K562 (cell line): Measurements from ENCODE around the gene CELA3A. TPM values are rescaled to one million over a fixed set of nuclear protein-coding genes. Genes with fewer than 3 reads are reported as not detected.

Experiments used
- ARID1B ChIP-seq: fragments of 450-650 bp; IDR thresholded peaks from 2 replicates; pipeline ENCODE4 v1.6.1; 2016; ENCODE audit warnings: antibody characterized with exemption, mild to moderate bottlenecking, inconsistent platforms
- MIER1 ChIP-seq: fragments of 450-650 bp; IDR thresholded peaks from 2 replicates; pipeline ENCODE4 v1.6.1; 2016; ENCODE audit warnings: antibody characterized with exemption, mild to moderate bottlenecking, low read depth
- POU5F1 ChIP-seq: fragments of 150-350 bp; IDR thresholded peaks from 2 replicates; pipeline ENCODE4 v1.6.1; 2014; ENCODE audit warnings: borderline replicate concordance, low read length, low read depth, mild to moderate bottlenecking; ENCODE audit not compliant: partially characterized antibody
- RBM34 ChIP-seq: fragments of 200-400 bp; formaldehyde crosslinking; IDR thresholded peaks from 2 replicates; pipeline ENCODE4 v1.6.1; 2018; ENCODE audit warnings: low read length, borderline replicate concordance; ENCODE audit not compliant: insufficient read depth
- SETDB1 ChIP-seq: IDR thresholded peaks from one replicate; pipeline ENCODE4 v1.6.1; 2012; ENCODE audit warnings: low read length, control low read depth, inconsistent platforms
- SOX6 ChIP-seq: fragments of 450-650 bp; IDR thresholded peaks from 2 replicates; pipeline ENCODE4 v1.6.1; 2014; ENCODE audit warnings: mild to moderate bottlenecking
- SPI1 ChIP-seq: IDR thresholded peaks from 2 replicates; pipeline ENCODE4 v1.6.1; 2011; ENCODE audit warnings: low read depth, low read length, control low read depth, borderline replicate concordance
- ZBTB40 ChIP-seq, 2 experiments: fragments of 450-650 bp in 1 of 2; sonication (generic) in 1 of 2; formaldehyde crosslinking in 1 of 2; IDR thresholded peaks; 2 replicates each; pipeline versions ENCODE4 v1.7.1 to v1.9.0; 2016 to 2022; ENCODE audit warnings: inconsistent platforms in 1 of 2, mild to moderate bottlenecking in 1 of 2, missing genetic modification reagents in 1 of 2
- polyA plus RNA-seq, 8 experiments: library from polyadenylated mRNA; depleted of rRNA in 4 of 8; stranded (reverse) in 5 of 8; unstranded in 3 of 8; fragments of >200 nt; fragmentation: Nextera tagmentation in 2 of 8; fragmentation: Illumina TruSeq in 1 of 8; extraction: Ambion mirVana in 2 of 8; extraction: Trizol in 1 of 8; gene quantifications; 2 replicates each; pipeline versions ENCODE4 v1.2.1 to v1.2.3, GENCODE V29; 2011 to 2014; ENCODE audit warnings: inconsistent platforms in 1 of 8, missing spikeins in 1 of 8
- total RNA-seq, 7 experiments: library from RNA; depleted of rRNA in 6 of 7; stranded (reverse); fragments of >200 nt in 6 of 7; fragmentation: Illumina TruSeq in 2 of 7; extraction: Trizol in 2 of 7; gene quantifications; 2 replicates each; pipeline versions ENCODE4 v1.2.1 to v1.2.3, GENCODE V29; 2011 to 2021; ENCODE audit warnings: low replicate concordance in 1 of 7
- TF ChIP-seq, protein P1 (sequence below), 2 experiments: fragments of 450-650 bp; IDR thresholded peaks; 2 replicates each; pipeline ENCODE4 v1.6.1; 2016; ENCODE audit warnings: mild to moderate bottlenecking in 2 of 2, borderline replicate concordance in 1 of 2, low read depth in 1 of 2, moderate library complexity in 1 of 2

CELA3A gene
- total and polyA plus RNA-seq, 9 of the 15 experiments (the other 6 are each of a cell fraction or from before 2014, with no cell fraction given), result 5.4 TPM; not detected in 8

DNA sequence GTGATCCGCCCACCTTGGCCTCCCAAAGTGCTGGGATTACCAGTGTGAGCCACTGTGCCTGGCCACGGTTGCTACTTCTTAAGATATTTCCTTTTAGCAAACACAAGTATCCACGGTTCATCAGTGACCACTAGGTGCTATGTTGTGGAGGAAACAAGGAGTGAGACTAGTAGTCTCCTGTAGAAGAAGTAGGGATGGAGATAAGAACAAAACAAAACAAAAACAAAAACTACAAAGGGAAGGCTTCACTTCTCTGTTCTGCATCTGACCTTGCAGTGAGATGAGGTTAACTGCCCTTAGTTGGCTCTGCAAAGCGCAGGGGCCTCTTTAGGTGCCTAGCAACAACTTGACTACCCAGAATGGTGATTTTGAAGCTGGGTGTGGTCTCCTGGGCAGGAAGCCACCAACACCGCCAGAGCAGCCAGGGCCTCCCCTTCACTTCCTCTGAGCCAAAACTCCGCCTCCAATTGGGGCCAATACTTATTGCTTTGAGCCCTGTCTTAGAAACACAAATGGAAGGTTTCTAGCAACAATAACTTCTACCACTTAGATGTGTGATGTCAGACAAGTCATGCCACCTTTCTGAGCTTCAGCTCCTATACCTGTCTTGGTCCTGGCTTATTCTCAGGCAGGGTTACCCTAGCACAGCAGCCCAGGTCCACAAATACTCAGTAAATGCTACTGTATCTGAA lies 38.3 kb downstream of the CELA3A start (continued):
- TF ChIP-seq ZBTB40 (IDR thresholded peaks at IDR 0.05) (peak; percentile 40), ZBTB40 (CRISPR knock-in tag; IDR thresholded peaks at IDR 0.05) (no peak), RBM34 (no peak), SETDB1 (no peak), POU5F1 (no peak), ARID1B (peak; percentile 38), MIER1 (no peak), SPI1 (peak; percentile 78; the same call in 1 of the 2 replicates), SOX6 (peak; percentile 95)
- TF ChIP-seq, protein P1, sequence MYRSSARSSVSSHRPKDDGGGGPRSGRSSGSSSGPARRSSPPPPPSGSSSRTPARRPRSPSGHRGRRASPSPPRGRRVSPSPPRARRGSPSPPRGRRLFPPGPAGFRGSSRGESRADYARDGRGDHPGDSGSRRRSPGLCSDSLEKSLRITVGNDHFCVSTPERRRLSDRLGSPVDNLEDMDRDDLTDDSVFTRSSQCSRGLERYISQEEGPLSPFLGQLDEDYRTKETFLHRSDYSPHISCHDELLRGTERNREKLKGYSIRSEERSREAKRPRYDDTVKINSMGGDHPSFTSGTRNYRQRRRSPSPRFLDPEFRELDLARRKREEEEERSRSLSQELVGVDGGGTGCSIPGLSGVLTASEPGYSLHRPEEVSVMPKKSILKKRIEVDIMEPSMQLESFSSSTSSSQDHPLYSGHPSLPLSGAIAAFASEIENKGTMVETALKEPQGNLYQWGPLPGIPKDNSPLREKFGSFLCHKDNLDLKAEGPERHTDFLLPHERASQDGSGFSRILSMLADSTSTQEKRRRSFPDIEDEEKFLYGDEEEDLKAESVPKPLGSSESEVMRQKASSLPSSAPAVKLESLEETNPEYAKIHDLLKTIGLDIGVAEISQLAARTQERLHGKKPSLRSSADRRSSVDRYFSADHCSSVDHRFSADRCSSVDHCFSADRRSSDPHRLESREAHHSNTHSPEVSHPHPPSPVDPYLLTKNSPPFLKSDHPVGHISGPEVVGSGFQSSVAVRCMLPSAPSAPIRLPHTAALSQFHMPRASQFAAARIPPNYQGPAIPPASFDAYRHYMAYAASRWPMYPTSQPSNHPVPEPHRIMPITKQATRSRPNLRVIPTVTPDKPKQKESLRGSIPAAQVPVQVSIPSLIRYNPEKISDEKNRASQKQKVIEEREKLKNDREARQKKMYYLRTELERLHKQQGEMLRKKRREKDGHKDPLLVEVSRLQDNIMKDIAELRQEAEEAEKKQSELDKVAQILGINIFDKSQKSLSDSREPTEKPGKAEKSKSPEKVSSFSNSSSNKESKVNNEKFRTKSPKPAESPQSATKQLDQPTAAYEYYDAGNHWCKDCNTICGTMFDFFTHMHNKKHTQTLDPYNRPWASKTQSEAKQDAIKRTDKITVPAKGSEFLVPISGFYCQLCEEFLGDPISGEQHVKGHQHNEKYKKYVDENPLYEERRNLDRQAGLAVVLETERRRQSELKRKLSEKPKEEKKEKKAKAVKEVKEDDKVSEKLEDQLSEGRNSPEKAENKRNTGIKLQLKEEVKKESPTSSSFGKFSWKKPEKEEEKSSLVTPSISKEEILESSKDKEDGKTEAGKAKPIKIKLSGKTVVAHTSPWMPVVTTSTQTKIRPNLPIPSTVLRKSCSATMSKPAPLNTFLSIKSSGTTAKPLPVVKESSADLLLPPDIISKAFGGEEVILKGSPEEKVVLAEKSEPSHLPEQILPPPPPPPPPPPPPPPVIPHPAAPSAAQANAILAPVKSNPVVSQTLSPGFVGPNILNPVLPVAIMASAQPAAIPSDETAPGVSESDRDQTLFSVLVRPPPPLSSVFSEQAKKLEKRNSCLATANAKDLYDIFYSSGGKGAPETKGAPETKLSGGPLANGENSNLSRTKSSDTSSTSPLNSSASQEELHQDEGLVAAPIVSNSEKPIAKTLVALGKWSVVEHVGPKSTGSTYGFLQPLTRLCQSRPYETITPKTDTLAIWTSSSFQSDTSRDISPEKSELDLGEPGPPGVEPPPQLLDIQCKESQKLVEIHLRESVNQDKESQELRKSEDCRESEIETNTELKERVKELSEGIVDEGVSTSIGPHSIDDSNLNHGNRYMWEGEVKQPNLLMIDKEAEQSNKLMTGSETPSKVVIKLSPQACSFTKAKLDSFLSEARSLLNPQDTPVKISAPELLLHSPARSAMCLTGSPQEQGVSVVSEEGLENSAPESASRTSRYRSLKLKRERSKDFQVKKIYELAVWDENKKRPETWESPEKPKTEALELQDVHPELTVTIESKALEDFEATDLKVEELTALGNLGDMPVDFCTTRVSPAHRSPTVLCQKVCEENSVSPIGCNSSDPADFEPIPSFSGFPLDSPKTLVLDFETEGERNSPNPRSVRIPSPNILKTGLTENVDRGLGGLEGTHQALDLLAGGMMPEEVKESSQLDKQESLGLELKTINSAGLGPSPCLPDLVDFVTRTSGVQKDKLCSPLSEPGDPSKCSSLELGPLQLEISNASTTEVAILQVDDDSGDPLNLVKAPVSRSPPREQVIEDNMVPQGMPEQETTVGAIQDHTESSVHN (IDR thresholded peaks at IDR 0.05; ENCODE audit: borderline replicate concordance in 1 of 2, low read depth in 1 of 2), result no peak
